T-helper 2 cell treated with Interferon-gamma antibody and Interleukin-4, amounts not matched to agents 5 μg/mL and 100 μg/mL, for 36 hours (primary cell): ENCODE measurements around the gene URI1.
"Not testable (repeated sequence)": the region's sequence is repeated elsewhere in the genome, so short reads cannot be mapped to it uniquely, and the experiment has no call there.

Experiments used
- DNase-seq: peaks from one replicate; pipeline ENCODE4 v3.0.0; 2021; ENCODE audit warnings: low spot score
- H3K27ac Mint-ChIP-seq: one replicate; pipeline ENCODE4 v1.8.0; 2021; ENCODE audit warnings: mild to moderate bottlenecking, mixed read lengths
- H3K27me3 Mint-ChIP-seq: one replicate; pipeline ENCODE4 v1.8.0; 2021; ENCODE audit warnings: low read depth, mixed read lengths
- H3K36me3 Mint-ChIP-seq: one replicate; pipeline ENCODE4 v1.8.0; 2021; ENCODE audit warnings: low read depth, mixed read lengths
- H3K4me1 Mint-ChIP-seq: one replicate; pipeline ENCODE4 v1.8.0; 2021; ENCODE audit warnings: low read depth, mixed read lengths
- H3K4me3 Mint-ChIP-seq: one replicate; pipeline ENCODE4 v1.8.0; 2022; ENCODE audit warnings: mild to moderate bottlenecking, moderate library complexity, mixed read lengths
- H3K9me3 Mint-ChIP-seq: one replicate; pipeline ENCODE4 v1.8.0; 2021; ENCODE audit warnings: mixed read lengths

Gene URI1

DNA sequence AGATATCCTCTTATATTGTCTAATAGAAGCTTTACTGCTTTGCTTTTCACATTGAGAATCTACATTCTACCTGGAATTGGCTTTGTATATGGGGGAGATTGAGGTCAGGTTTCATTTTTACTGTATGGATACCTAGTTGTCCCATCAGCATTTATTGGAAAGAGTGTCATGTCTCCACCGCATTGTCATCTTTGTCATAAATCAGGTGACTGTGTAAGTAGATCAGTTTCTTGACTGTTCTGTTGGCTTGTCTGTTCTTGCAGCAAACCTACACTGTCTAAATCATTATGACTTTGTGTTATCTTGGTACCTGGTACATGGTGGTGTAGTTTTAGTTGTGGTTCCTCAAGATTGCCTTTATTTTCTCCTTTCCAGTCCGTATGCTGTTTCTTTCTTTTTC is 5.8 kb downstream of the URI1 start:
- Mint-ChIP-seq H3K36me3 (peaks cover 37% of the 10 kb centered on the region), H3K4me3 (no peak overlapping the region)

DNA sequence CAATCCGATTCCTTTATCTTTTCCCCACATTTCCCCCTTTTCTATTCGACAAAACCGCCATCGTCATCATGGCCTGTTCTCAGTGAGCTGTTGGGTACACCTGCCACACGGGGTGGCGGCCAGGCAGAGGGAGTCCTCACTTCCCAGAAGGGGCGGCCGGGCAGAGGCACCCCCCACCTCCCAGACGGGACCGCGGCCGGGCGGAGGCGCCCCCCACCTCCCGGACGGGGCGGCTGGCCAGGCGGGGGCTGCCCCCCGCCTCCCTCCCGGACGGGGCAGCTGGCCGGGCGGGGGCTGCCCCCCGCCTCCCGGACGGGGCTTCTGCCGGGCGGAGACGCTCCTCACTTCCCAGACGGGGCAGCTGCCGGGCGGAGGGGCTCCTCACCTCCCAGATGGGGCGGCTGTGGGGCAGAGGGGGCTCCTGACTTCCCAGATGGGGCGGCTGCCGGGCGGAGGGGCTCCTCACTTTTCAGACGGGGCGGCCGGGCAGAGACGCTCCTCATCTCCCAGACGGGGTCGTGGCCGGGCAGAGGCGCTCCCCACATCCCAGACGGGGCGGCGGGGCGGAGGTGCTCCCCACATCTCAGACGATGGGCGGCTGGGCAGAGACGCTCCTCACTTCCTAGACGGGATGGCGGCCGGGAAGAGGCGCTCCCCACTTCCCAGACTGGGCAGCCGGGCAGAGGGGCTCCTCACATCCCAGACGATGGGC is 6.9 kb downstream of the URI1 start:
- H3K4me1 Mint-ChIP-seq: peaks cover 52% of the 10 kb centered on the region
- not testable (repeated sequence) for H3K27ac Mint-ChIP-seq, DNase-seq, H3K9me3 Mint-ChIP-seq, H3K27me3 Mint-ChIP-seq, H3K4me3 Mint-ChIP-seq
- H3K36me3 Mint-ChIP-seq: peaks cover 40% of the 10 kb centered on the region

More for the DNA sequence above, 5.8 kb downstream of the URI1 start:
- peaks cover 54% of the 10 kb centered on the region for H3K4me1 Mint-ChIP-seq
- no peak overlapping the region for H3K27ac Mint-ChIP-seq
- H3K27me3 Mint-ChIP-seq: no peaks in the 10 kb centered on the region
- no peaks in the 10 kb centered on the region for H3K9me3 Mint-ChIP-seq
- DNase-seq: no peak

DNA sequence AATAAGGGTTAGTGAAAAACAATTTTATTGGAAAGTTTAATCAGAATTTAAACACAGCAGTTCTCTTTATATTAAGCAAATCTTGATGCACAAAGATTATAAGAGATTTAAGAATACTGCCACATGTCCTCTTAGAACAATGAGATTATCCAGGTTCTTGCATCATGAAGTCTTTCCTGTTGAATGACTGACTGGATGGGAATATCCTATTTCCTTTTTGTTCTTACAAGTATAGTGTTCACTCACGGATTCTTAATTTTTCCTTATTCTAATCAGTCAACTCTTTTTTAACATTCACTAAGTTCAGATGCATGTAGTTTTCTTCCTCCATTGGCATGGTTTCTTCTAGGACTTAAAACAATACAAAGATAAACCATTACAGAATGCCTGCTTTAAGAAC is 10.1 kb downstream of the URI1 start:
- Mint-ChIP-seq H3K9me3 (peaks cover 7% of the 10 kb centered on the region), H3K36me3 (peaks cover 42% of the 10 kb centered on the region), H3K27ac (no peak overlapping the region), H3K27me3 (no peaks in the 10 kb centered on the region), H3K4me3 (no peak overlapping the region), H3K4me1 (peaks cover 30% of the 10 kb centered on the region)
- DNase-seq: no peak

DNA sequence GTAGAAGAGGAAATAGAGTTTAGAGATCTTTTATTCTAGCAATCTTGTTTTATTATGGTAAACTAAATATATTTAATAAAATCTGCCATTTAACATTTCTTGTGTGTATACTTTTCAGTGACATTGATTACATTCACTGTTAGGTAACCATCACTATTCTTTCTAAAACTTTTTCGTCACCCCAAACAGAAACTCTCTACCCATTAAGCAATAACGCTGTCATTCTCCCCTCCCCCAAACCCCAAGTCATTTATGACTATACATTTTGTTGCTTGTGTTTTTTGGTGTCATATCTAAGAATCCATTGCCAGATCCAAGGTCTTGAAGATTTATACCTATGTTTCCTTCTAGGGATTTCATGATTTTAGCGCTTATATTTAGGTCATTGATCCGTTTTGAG is 10.6 kb downstream of the URI1 start:
- peaks cover 26% of the 10 kb centered on the region for H3K4me1 Mint-ChIP-seq
- DNase-seq: no peak
- no peak overlapping the region for H3K27ac Mint-ChIP-seq
- no peak overlapping the region for H3K4me3 Mint-ChIP-seq
- H3K9me3 Mint-ChIP-seq: peaks cover 7% of the 10 kb centered on the region
- no peaks in the 10 kb centered on the region for H3K27me3 Mint-ChIP-seq
- H3K36me3 Mint-ChIP-seq: peaks cover 44% of the 10 kb centered on the region

DNA sequence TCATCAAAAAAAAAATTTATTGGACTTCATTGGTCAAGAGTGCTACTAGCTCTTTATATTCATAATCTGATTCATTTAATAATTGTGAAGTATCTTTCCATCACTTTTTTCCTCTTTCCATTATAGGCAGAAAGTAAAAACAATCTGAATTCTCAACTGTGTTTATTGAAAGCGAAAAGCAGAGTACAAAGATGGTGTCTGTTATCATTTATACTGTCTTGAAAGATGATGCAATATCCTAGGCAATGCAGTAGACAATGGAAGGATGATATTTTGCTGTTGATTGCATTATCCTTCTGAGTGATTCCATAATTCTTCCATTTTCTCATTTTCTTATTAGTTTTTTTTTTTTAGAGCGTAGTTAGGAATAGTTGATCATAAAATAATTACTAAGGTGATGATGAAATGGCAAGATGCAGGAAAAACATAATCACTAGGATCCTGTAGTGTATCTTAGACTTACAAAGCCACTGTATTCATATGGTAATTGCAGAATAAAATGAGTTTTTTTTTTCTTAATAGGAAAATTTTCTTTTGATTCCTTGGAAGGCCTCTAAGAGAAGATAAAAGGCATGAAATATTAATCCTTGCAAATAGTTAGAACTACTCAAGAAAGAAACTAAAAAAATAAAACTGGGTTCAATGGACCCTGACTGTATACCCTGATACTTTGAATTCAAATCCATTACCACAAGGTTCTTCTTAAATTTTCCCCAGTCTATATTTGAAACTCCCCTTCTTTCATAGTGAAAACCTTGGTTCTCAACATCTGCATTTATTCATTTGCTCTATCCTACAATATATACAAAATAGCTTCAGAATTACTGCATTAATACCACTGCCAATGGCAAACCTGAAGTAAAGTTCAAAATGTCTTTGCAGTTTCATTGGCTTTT is 11.6 kb downstream of the URI1 start:
- Mint-ChIP-seq H3K27me3 (no peaks in the 10 kb centered on the region), H3K4me3 (no peak overlapping the region), H3K36me3 (peaks cover 37% of the 10 kb centered on the region), H3K27ac (peak overlapping the region; percentile 8), H3K9me3 (peaks cover 7% of the 10 kb centered on the region), H3K4me1 (peaks cover 20% of the 10 kb centered on the region)
- DNase-seq: no peak

DNA sequence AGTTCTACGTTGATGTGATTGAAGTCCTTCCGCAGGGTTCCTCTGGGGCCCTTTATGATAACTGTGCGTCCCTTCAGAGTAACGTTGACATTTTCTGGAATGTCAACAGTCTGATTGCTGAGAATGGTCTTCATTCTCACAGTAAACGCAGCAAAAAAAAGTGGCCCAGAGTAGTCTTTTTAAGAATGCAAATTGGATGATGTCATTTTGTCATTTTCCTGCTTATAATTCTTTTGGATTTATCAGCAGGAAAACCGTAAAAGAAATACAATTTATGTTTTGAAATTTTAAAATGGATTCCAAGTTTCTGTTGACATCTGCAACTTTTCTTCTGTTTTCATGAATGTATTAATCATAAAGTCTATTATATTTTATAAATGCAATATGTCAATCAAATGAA is 14.8 kb downstream of the URI1 start:
- peaks cover 14% of the 10 kb centered on the region for H3K4me1 Mint-ChIP-seq
- no peak overlapping the region for H3K27ac Mint-ChIP-seq
- H3K9me3 Mint-ChIP-seq: peaks cover 7% of the 10 kb centered on the region
- no peaks in the 10 kb centered on the region for H3K27me3 Mint-ChIP-seq
- no peak for DNase-seq
- H3K4me3 Mint-ChIP-seq: no peak overlapping the region
- H3K36me3 Mint-ChIP-seq: peaks cover 32% of the 10 kb centered on the region

DNA sequence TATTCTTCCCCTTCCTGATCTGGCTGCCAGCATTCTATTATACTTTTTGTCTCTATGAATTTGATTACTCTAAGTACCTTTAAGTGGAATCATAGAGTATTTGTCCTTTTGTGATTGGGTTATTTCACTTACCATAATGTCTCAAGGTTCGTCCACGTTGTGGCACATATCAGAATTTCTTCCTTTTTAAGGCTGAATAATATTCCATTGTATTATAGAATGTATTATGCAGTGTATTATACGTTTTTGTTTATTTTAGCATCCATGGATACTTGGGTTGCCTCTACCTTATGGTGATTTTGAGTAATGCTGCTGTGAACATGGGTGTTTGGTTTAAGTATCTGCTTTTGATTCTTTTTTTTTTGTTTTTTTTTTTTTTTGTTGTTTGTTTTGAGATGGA is 19.3 kb downstream of the URI1 start:
- peaks cover 11% of the 10 kb centered on the region for H3K36me3 Mint-ChIP-seq
- DNase-seq: no peak
- H3K27me3 Mint-ChIP-seq: no peaks in the 10 kb centered on the region
- no peak overlapping the region for H3K27ac Mint-ChIP-seq
- H3K9me3 Mint-ChIP-seq: no peaks in the 10 kb centered on the region
- H3K4me3 Mint-ChIP-seq: no peak overlapping the region
- H3K4me1 Mint-ChIP-seq: peaks cover 19% of the 10 kb centered on the region

DNA sequence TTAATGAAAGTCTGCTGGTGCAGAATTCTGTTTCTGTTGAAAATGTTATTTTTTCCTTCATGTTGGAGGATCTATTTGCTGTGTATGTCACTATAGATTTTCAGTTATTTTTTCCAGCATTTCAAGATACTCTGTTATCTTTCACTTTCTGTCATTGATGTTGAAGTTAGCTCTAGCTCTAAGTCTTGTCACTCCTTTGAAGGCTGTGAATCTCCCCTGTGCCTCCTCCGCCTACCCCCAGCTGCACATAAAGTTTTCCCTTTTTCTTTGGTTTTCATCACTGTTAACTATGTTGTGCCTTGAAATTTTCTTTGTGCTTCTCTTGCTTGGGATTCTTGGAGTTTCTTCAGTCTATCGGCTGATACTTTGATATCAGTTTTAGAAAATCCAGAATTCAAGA is 20.8 kb downstream of the URI1 start:
- H3K4me1 Mint-ChIP-seq: peaks cover 24% of the 10 kb centered on the region
- no peak overlapping the region for H3K27ac Mint-ChIP-seq
- H3K9me3 Mint-ChIP-seq: no peaks in the 10 kb centered on the region
- H3K4me3 Mint-ChIP-seq: no peak overlapping the region
- DNase-seq: no peak
- no peaks in the 10 kb centered on the region for H3K27me3 Mint-ChIP-seq
- H3K36me3 Mint-ChIP-seq: peaks cover 6% of the 10 kb centered on the region

DNA sequence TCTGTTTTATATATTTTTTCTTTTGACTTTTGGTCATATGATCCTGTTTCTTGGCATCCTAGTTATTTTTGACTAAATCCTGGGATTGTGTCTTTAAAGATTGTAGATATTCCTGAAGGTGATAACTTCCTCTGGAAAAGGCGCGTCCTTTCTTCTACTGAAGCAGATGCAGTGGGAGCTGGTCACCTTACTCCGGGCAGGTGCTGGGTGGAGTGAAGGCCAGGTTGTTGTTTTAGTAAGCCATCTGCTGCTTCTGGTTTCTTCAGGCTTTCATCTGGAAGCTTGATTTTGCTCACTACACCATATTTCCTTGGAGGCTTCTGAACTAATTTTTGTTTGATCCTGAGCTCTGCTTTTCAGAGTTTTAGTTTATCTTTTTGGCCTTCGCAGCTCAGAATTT is 21.5 kb downstream of the URI1 start:
- no peaks in the 10 kb centered on the region for H3K9me3 Mint-ChIP-seq
- no peaks in the 10 kb centered on the region for H3K27me3 Mint-ChIP-seq
- H3K4me1 Mint-ChIP-seq: peaks cover 24% of the 10 kb centered on the region
- H3K27ac Mint-ChIP-seq: peak overlapping the region; percentile 12
- H3K4me3 Mint-ChIP-seq: no peak overlapping the region
- DNase-seq: no peak
- peaks cover 6% of the 10 kb centered on the region for H3K36me3 Mint-ChIP-seq

DNA sequence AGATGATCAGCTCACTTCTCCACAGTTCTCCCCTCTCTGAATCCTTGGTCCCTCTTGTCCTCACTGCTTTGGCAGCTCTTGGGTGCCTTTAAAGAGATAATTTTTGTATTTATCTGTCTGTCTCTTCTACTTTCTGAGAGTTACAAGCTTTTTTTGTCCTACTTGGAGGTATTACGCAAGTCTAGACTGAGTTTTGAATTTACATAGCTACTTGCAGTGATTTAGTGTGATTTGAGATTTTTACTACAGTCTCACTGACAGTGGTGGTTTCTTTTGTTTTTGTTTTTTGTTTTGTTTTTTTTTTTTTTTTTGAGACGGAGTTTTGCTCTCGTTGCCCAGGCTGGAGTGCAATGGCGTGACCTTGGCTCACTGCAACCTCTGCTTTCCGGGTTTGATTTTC is 22.1 kb downstream of the URI1 start:
- Mint-ChIP-seq H3K4me1 (peaks cover 27% of the 10 kb centered on the region), H3K4me3 (no peak overlapping the region)

DNA sequence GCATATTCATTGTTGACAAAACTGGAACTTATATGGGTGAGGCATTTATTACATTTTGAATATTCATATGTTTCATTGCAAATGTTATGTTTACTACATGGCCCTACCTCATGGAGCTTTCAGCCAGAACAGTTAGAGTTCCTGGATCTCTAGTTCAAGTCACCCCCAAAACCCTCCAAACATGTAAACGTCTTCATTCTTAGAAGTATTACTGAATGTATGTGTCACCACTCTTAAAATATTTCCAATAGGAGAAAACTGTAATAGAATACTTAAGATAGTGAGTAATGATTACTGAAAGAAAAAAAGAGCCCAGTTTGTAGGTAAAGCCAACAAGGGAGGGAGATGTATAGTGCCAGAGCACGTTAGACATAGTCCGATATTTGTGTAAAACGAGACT is 23.5 kb downstream of the URI1 start:
- Mint-ChIP-seq H3K27ac (no peak overlapping the region), H3K4me1 (peaks cover 28% of the 10 kb centered on the region), H3K4me3 (no peak overlapping the region), H3K9me3 (no peaks in the 10 kb centered on the region), H3K36me3 (peaks cover 2% of the 10 kb centered on the region), H3K27me3 (no peaks in the 10 kb centered on the region)
- no peak for DNase-seq

More for the DNA sequence above, 22.1 kb downstream of the URI1 start:
- peaks cover 6% of the 10 kb centered on the region for H3K36me3 Mint-ChIP-seq
- no peaks in the 10 kb centered on the region for H3K27me3 Mint-ChIP-seq
- H3K9me3 Mint-ChIP-seq: no peaks in the 10 kb centered on the region
- no peak overlapping the region for H3K27ac Mint-ChIP-seq
- DNase-seq: no peak

DNA sequence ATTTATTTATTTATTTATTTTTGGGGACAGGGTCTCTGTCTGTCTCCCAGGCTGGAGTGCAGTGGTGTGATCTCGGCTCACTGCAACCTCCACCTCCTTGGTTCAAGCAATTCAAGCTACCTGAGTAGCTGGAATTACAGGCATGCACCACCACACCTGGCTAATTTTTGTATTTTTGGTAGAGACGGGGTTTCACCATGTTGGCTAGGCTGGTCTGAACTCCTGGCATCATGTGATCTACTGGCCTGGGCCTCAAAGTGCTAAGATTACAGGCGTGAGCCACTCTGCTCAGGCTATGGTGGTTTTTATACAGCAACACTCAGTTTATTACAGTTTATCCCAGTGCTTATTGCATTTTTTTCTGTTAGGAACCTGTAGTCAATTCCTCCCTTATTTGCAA is 24.1 kb downstream of the URI1 start:
- H3K4me1 Mint-ChIP-seq: peaks cover 28% of the 10 kb centered on the region
- H3K27me3 Mint-ChIP-seq, DNase-seq, H3K4me3 Mint-ChIP-seq, H3K36me3 Mint-ChIP-seq, H3K9me3 Mint-ChIP-seq, H3K27ac Mint-ChIP-seq: not testable (repeated sequence)

DNA sequence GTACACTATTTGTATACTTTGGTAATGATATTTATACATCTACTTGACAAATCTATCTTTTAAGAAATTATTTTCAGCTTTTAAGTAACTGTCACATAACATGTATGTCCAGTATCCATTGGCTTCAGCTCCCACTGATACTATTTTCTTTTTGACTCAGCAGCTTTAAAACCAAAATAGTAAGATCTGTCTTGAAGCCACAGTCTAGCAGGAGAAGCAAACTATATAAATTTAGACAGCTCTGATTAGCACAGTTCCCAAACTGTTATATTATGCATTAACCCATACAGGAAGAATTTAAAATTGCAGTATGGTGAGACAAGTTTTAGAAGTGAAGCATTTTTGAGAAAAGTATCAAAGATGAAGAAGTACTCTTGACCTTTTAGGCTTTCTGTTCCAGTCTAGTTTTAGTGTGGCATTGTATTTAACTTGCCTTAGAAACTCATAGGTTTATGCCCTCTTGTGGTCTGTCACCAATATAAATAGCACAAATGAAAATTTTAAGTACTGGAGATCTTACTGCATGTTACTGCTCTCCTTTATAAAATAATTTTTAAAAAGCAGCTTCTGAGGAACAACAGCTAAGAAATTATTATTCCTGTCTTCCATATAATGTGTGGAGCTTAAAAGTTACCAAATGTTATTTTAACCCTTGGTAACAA is 24.7 kb downstream of the URI1 start:
- Mint-ChIP-seq H3K27ac (no peak overlapping the region), H3K27me3 (no peaks in the 10 kb centered on the region), H3K36me3 (no peaks in the 10 kb centered on the region), H3K9me3 (no peaks in the 10 kb centered on the region), H3K4me1 (peaks cover 28% of the 10 kb centered on the region), H3K4me3 (no peak overlapping the region)
- no peak for DNase-seq

DNA sequence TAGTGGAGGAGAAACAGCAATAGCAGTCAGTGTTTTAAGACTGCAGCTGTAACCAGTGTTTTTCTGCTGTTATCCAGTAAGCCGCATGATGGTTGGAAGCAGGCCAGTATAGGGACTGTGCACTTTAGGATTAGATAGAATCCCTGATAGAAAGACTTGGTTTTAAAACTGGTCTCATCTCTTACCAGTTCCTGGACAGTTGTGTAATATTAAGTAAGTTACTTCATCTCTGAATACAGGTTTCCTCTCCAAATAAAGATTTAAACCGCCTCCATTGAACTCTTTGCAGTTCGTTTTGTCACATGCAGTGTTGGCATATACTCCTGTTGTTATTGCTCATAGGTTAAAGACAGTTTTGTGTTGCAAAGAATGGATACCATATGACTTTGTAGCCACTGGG is 25.6 kb downstream of the URI1 start:
- no peaks in the 10 kb centered on the region for H3K27me3 Mint-ChIP-seq
- DNase-seq: no peak
- H3K27ac Mint-ChIP-seq: no peak overlapping the region
- H3K4me3 Mint-ChIP-seq: no peak overlapping the region
- H3K4me1 Mint-ChIP-seq: peaks cover 26% of the 10 kb centered on the region
- H3K36me3 Mint-ChIP-seq: no peaks in the 10 kb centered on the region
- no peaks in the 10 kb centered on the region for H3K9me3 Mint-ChIP-seq
